Nephron progenitor cell (in vitro differentiated cells): ENCODE results near the gene TOMM40L.

Experiments used
- DNase-seq: peaks from one replicate; pipeline ENCODE4 v3.0.0; 2021
- H3K27ac Mint-ChIP-seq: 2 replicates; pipeline ENCODE4 v1.8.0; 2021; ENCODE audit warnings: mild to moderate bottlenecking, moderate library complexity, mixed read lengths
- H3K27me3 Mint-ChIP-seq: 2 replicates; pipeline ENCODE4 v1.8.0; 2021; ENCODE audit warnings: mild to moderate bottlenecking, low read depth, mixed read lengths; ENCODE audit not compliant: poor library complexity
- H3K36me3 Mint-ChIP-seq: 2 replicates; pipeline ENCODE4 v1.8.0; 2021; ENCODE audit warnings: low read depth, mixed read lengths
- H3K4me1 Mint-ChIP-seq: 2 replicates; pipeline ENCODE4 v1.8.0; 2021; ENCODE audit warnings: mixed read lengths
- H3K4me3 Mint-ChIP-seq: 2 replicates; pipeline ENCODE4 v1.8.0; 2021; ENCODE audit warnings: mild to moderate bottlenecking, moderate library complexity, mixed read lengths
- H3K9me3 Mint-ChIP-seq: 2 replicates; pipeline ENCODE4 v1.8.0; 2021; ENCODE audit warnings: mild to moderate bottlenecking, moderate library complexity, mixed read lengths
- CTCF ChIP-seq: fragments of 200-600 bp; sonication (generic); IDR thresholded peaks from 2 replicates; pipeline ENCODE4 v1.5.0; 2021; ENCODE audit warnings: antibody characterized with exemption

Gene TOMM40L

GRCh38 chr1:161266836-161267235 lies 41.0 kb downstream of the TOMM40L start:
- Mint-ChIP-seq H3K4me3 (no peak overlapping the region), H3K36me3 (no peaks in the 10 kb centered on the region), H3K9me3 (no peaks in the 10 kb centered on the region), H3K4me1 (peaks cover 15% of the 10 kb centered on the region), H3K27ac (no peak overlapping the region), H3K27me3 (peaks cover 40% of the 10 kb centered on the region)
- no peak for TF ChIP-seq CTCF
- DNase-seq, result no peak

GRCh38 chr1:161267321-161267720 lies 41.5 kb downstream of the TOMM40L start:
- H3K36me3 Mint-ChIP-seq, result no peaks in the 10 kb centered on the region

GRCh38 chr1:161273402-161273801 lies 47.5 kb downstream of the TOMM40L start:
- Mint-ChIP-seq H3K4me1 (peaks cover 4% of the 10 kb centered on the region), H3K9me3 (no peaks in the 10 kb centered on the region), H3K36me3 (no peaks in the 10 kb centered on the region), H3K27ac (no peak overlapping the region), H3K27me3 (peaks cover 47% of the 10 kb centered on the region), H3K4me3 (no peak overlapping the region)
- TF ChIP-seq CTCF, result no peak
- no peak for DNase-seq

More at GRCh38 chr1:161267321-161267720, 41.5 kb downstream of the TOMM40L start:
- DNase-seq, result no peak
- peaks cover 13% of the 10 kb centered on the region for H3K4me1 Mint-ChIP-seq
- no peak for TF ChIP-seq CTCF
- no peak overlapping the region for H3K4me3 Mint-ChIP-seq
- H3K27me3 Mint-ChIP-seq, result peaks cover 38% of the 10 kb centered on the region
- H3K9me3 Mint-ChIP-seq, result no peaks in the 10 kb centered on the region
- H3K27ac Mint-ChIP-seq, result no peak overlapping the region

GRCh38 chr1:161274874-161275273 lies 49.0 kb downstream of the TOMM40L start:
- Mint-ChIP-seq H3K4me1 (peaks cover 4% of the 10 kb centered on the region), H3K27me3 (peaks cover 54% of the 10 kb centered on the region), H3K9me3 (no peaks in the 10 kb centered on the region), H3K36me3 (no peaks in the 10 kb centered on the region), H3K27ac (no peak overlapping the region), H3K4me3 (no peak overlapping the region)
- no peak for TF ChIP-seq CTCF
- no peak for DNase-seq
